ENCODE measurements around the gene CFAP74. TPM values are rescaled to one million over a fixed set of nuclear protein-coding genes. Genes with fewer than 3 reads are reported as not detected.

CFAP74 gene
- total RNA-seq, 2 donors from 2014 or later, result not detected

- no peaks in the 10 kb centered on the region for H3K27me3 ChIP-seq (replicated peaks; ENCODE audit: insufficient read depth)
- no peaks in the 10 kb centered on the region for H3K36me3 ChIP-seq
- H3K27ac ChIP-seq, result no peak overlapping the region
- ATAC-seq (ENCODE audit: insufficient number of reproducible peaks, low FRiP score, low read depth) (no peak), DNase-seq (ENCODE audit: low spot score) (no peak)
- no peaks in the 10 kb centered on the region for H3K9me3 ChIP-seq
- no peak for TF ChIP-seq CTCF (IDR thresholded peaks at IDR 0.05)
- no peak overlapping the region for H3K4me3 ChIP-seq
- H3K4me1 ChIP-seq (ENCODE audit: control insufficient read depth in 1 of 2, low read depth in 2 of 2), result no peaks in the 10 kb centered on the region
Measured at GRCh38 chr1:2027961-2028583, 24.5 kb upstream of the CFAP74 start.

- TF ChIP-seq CTCF (IDR thresholded peaks at IDR 0.05), result no peak
- H3K27me3 ChIP-seq (replicated peaks; ENCODE audit: insufficient read depth), result peaks cover under 1% of the 10 kb centered on the region
- DNase-seq (ENCODE audit: low spot score) (no peak), ATAC-seq (ENCODE audit: insufficient number of reproducible peaks, low FRiP score, low read depth) (no peak)
- no peaks in the 10 kb centered on the region for H3K9me3 ChIP-seq
- H3K36me3 ChIP-seq, result no peaks in the 10 kb centered on the region
- no peaks in the 10 kb centered on the region for H3K4me1 ChIP-seq (ENCODE audit: control insufficient read depth in 1 of 2, low read depth in 2 of 2)
- no peak overlapping the region for H3K4me3 ChIP-seq
- H3K27ac ChIP-seq, result no peak overlapping the region
Measured at GRCh38 chr1:2025491-2025981, 21.9 kb upstream of the CFAP74 start.

- H3K27me3 ChIP-seq (replicated peaks; ENCODE audit: insufficient read depth), result peaks cover 7% of the 10 kb centered on the region
- DNase-seq (ENCODE audit: low spot score) (no peak), ATAC-seq (ENCODE audit: insufficient number of reproducible peaks, low FRiP score, low read depth) (no peak)
- TF ChIP-seq CTCF (IDR thresholded peaks at IDR 0.05), result no peak
- H3K36me3 ChIP-seq, result no peaks in the 10 kb centered on the region
- H3K27ac ChIP-seq, result no peak overlapping the region
- H3K4me3 ChIP-seq, result no peak overlapping the region
- no peaks in the 10 kb centered on the region for H3K4me1 ChIP-seq (ENCODE audit: control insufficient read depth in 1 of 2, low read depth in 2 of 2)
- no peaks in the 10 kb centered on the region for H3K9me3 ChIP-seq
Measured at GRCh38 chr1:2024887-2025286, 21.3 kb upstream of the CFAP74 start.

- no peak for ATAC-seq (ENCODE audit: insufficient number of reproducible peaks, low FRiP score, low read depth)
- peaks cover 11% of the 10 kb centered on the region for H3K27me3 ChIP-seq (replicated peaks; ENCODE audit: insufficient read depth)
- no peak for TF ChIP-seq CTCF (IDR thresholded peaks at IDR 0.05)
Measured at GRCh38 chr1:2024451-2024850, 20.9 kb upstream of the CFAP74 start.

GRCh38 chr1:2023187-2023586 lies 19.6 kb upstream of the CFAP74 start:
- no peak for DNase-seq (ENCODE audit: low spot score)
- no peak for ATAC-seq (ENCODE audit: insufficient number of reproducible peaks, low FRiP score, low read depth)
- no peak for TF ChIP-seq CTCF (IDR thresholded peaks at IDR 0.05)
- peaks cover 11% of the 10 kb centered on the region for H3K27me3 ChIP-seq (replicated peaks; ENCODE audit: insufficient read depth)
- H3K4me3 ChIP-seq, result no peak overlapping the region
- no peak overlapping the region for H3K27ac ChIP-seq
- no peaks in the 10 kb centered on the region for H3K9me3 ChIP-seq
- H3K36me3 ChIP-seq, result no peaks in the 10 kb centered on the region
- no peaks in the 10 kb centered on the region for H3K4me1 ChIP-seq (ENCODE audit: control insufficient read depth in 1 of 2, low read depth in 2 of 2)

More at GRCh38 chr1:2024451-2024850, 20.9 kb upstream of the CFAP74 start:
- no peaks in the 10 kb centered on the region for H3K9me3 ChIP-seq
- H3K36me3 ChIP-seq, result no peaks in the 10 kb centered on the region
- no peak for DNase-seq (ENCODE audit: low spot score)
- H3K4me3 ChIP-seq, result no peak overlapping the region
- H3K27ac ChIP-seq, result no peak overlapping the region
- no peaks in the 10 kb centered on the region for H3K4me1 ChIP-seq (ENCODE audit: control insufficient read depth in 1 of 2, low read depth in 2 of 2)

All from thoracic aorta (tissue), 2 donors.